OCI-LY1 (cell line): ENCODE data around the gene WNT9A.

Source experiments
- H2AFZ ChIP-seq: fragments of 200-600 bp; sonication (generic), shearing (Covaris generic); 2 replicates; pipeline ENCODE4 v1.6.0; 2014; ENCODE audit warnings: antibody characterized with exemption, mild to moderate bottlenecking, low read length
- H3F3A ChIP-seq: fragments of 200-600 bp; sonication (generic), shearing (Covaris generic); 2 replicates; pipeline ENCODE4 v1.6.0; 2014; ENCODE audit warnings: mild to moderate bottlenecking, antibody characterized with exemption, low read length, moderate library complexity; ENCODE audit not compliant: insufficient read depth
- H3K27ac ChIP-seq: fragments of 200-600 bp; sonication (generic); 2 replicates; pipeline ENCODE4 v1.5.1; 2014; ENCODE audit warnings: low read length, mixed run types, mild to moderate bottlenecking, low read depth; ENCODE audit not compliant: poor library complexity, severe bottlenecking
- H3K27me3 ChIP-seq: fragments of 200-600 bp; sonication (generic); 2 replicates; pipeline ENCODE4 v1.6.0; 2014; ENCODE audit warnings: antibody characterized with exemption, mild to moderate bottlenecking, low read length, moderate library complexity; ENCODE audit not compliant: insufficient read depth
- H3K36me3 ChIP-seq: fragments of 200-600 bp; sonication (generic); 2 replicates; pipeline ENCODE4 v1.6.1; 2014; ENCODE audit warnings: mild to moderate bottlenecking, antibody characterized with exemption, low read length, moderate library complexity, mixed read lengths; ENCODE audit not compliant: insufficient read depth
- H3K4me1 ChIP-seq: fragments of 200-600 bp; sonication (generic); 2 replicates; pipeline ENCODE4 v1.5.1; 2014; ENCODE audit warnings: mild to moderate bottlenecking, low read length, moderate library complexity; ENCODE audit not compliant: insufficient read depth, severe bottlenecking
- H3K4me2 ChIP-seq: fragments of 200-600 bp; sonication (generic), shearing (Covaris generic); 2 replicates; pipeline ENCODE4 v1.6.1; 2014; ENCODE audit warnings: low read length
- H3K4me3 ChIP-seq: fragments of 200-600 bp; sonication (generic); 2 replicates; pipeline ENCODE4 v1.5.1; 2014; ENCODE audit warnings: low read length, low read depth, mild to moderate bottlenecking, mixed read lengths; ENCODE audit not compliant: poor library complexity, severe bottlenecking
- H3K79me2 ChIP-seq: fragments of 200-600 bp; shearing (Covaris generic); 2 replicates; pipeline ENCODE4 v1.6.1; 2016; ENCODE audit warnings: mixed run types, low read length, mixed read lengths; ENCODE audit not compliant: insufficient read depth
- H3K9ac ChIP-seq: fragments of 200-600 bp; sonication (generic), shearing (Covaris generic); 2 replicates; pipeline ENCODE4 v1.6.1; 2014; ENCODE audit warnings: mild to moderate bottlenecking, low read length, mixed read lengths
- H3K9me2 ChIP-seq: fragments of 200-600 bp; sonication (generic), shearing (Covaris generic); 2 replicates; pipeline ENCODE4 v1.6.1; 2014; ENCODE audit warnings: low read depth, mild to moderate bottlenecking, low read length, mixed read lengths
- H3K9me3 ChIP-seq: fragments of 200-600 bp; shearing (Covaris generic); 2 replicates; pipeline ENCODE4 v1.6.1; 2014; ENCODE audit warnings: low read length, mixed read lengths
- H4K20me1 ChIP-seq: fragments of 200-600 bp; sonication (generic), shearing (Covaris generic); 2 replicates; pipeline ENCODE4 v1.6.0; 2016; ENCODE audit warnings: mild to moderate bottlenecking, low read length; ENCODE audit not compliant: insufficient read depth
- EZH2 ChIP-seq: fragments of 200-600 bp; sonication (generic), shearing (Covaris generic); IDR thresholded peaks from 2 replicates; pipeline ENCODE4 v1.8.0; 2017; ENCODE audit warnings: borderline replicate concordance, mixed run types, mild to moderate bottlenecking, antibody characterized with exemption, low read length, moderate library complexity, mixed read lengths
- TF ChIP-seq, protein P1 (sequence below): fragments of 200-600 bp; sonication (generic), shearing (Covaris generic); IDR thresholded peaks from 2 replicates; pipeline ENCODE4 v1.5.1; 2017; ENCODE audit warnings: mild to moderate bottlenecking, antibody characterized with exemption, low read length, moderate library complexity, mixed read lengths

WNT9A gene

DNA sequence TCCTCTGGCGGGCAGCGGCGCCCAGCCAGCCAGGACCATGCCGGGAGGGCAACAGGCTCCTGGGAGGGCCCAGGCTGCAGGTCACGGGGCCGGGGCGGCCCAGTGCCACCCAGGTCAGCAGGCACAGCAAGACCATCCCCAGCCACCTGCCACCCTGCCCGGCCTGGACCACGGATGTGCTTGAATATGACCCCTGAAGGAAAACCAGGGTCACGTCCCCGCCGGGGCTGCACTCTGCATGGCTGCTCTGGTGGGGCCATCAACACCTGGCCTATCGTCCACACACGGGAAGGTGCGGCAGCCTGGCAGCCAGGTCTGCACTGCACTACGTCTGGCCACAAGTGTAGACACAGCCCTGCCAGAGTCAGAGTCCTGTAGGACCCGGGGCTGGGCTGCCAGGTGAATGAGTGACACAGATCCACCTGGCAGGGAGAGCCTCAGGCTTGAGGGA lies 6.9 kb downstream of the WNT9A start:
- TF ChIP-seq, protein P1, sequence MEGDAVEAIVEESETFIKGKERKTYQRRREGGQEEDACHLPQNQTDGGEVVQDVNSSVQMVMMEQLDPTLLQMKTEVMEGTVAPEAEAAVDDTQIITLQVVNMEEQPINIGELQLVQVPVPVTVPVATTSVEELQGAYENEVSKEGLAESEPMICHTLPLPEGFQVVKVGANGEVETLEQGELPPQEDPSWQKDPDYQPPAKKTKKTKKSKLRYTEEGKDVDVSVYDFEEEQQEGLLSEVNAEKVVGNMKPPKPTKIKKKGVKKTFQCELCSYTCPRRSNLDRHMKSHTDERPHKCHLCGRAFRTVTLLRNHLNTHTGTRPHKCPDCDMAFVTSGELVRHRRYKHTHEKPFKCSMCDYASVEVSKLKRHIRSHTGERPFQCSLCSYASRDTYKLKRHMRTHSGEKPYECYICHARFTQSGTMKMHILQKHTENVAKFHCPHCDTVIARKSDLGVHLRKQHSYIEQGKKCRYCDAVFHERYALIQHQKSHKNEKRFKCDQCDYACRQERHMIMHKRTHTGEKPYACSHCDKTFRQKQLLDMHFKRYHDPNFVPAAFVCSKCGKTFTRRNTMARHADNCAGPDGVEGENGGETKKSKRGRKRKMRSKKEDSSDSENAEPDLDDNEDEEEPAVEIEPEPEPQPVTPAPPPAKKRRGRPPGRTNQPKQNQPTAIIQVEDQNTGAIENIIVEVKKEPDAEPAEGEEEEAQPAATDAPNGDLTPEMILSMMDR: no peak
- no peak for TF ChIP-seq EZH2
- Histone ChIP-seq H3K4me3 (no peak overlapping the region), H3K9me2 (no peaks in the 10 kb centered on the region), H4K20me1 (no peaks in the 10 kb centered on the region), H3K27ac (no peak overlapping the region), H3K9me3 (no peaks in the 10 kb centered on the region), H2AFZ (no peak overlapping the region), H3K79me2 (no peaks in the 10 kb centered on the region), H3K9ac (no peak overlapping the region), H3F3A (no peaks in the 10 kb centered on the region), H3K27me3 (no peaks in the 10 kb centered on the region; the same call in 1 of the 2 replicates), H3K4me2 (no peak overlapping the region), H3K4me1 (no peaks in the 10 kb centered on the region), H3K36me3 (no peaks in the 10 kb centered on the region)

DNA sequence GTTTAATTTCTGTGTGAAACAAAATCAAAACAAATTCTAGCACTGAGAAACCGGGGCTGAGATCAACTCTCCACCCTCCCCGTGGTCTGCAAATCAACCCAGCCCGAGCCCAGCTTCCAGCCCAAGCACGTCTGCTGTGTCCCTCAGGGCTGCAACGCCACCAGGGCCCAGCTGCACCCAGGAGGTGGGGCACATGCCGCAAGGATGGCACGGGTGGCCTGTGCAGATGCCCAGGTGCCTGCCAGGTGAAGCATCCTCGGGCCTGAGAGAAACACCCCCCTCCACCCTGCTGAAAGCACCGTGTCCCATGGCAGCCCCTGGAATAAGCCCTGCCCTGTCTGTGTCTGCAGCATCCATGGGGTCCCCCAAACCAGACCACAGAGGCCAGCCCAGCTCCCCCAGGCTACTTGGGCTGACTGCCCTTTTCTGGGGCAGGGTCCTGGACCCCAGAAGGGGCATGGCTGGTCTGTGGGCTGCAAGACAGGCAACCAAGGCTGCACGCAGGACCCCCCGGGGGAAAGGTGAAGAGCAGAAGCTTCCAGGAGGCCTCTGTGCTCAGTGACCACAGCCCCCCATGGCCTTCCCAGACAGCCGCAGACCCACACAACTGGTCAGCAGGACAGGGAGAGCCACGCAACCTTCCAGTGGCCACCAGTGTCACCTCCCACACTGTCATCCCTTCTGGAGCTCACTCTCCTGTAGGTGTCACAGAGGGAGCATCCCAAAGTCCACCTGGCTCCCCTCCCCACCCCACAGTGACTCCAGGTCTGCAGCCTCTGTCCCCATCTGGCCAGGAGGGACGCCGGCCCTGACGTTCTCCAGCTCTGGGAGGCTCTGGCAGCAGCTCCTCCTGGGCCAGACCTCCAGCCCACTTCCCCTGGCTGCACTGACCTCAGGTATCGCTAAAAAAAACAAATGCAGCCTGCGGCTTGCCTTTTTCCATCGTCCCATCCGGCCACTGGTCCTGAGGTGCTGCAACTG lies 7.7 kb downstream of the WNT9A start:
- no peaks in the 10 kb centered on the region for H3K79me2 ChIP-seq
- H3K9me3 ChIP-seq: no peaks in the 10 kb centered on the region
- H4K20me1 ChIP-seq: no peaks in the 10 kb centered on the region
- H3K4me1 ChIP-seq: no peaks in the 10 kb centered on the region
- no peaks in the 10 kb centered on the region for H3K9me2 ChIP-seq
- TF ChIP-seq EZH2: no peak
- TF ChIP-seq, protein P1: no peak
- H3K36me3 ChIP-seq: no peaks in the 10 kb centered on the region
- H3F3A ChIP-seq: no peaks in the 10 kb centered on the region
- no peak overlapping the region for H3K4me3 ChIP-seq
- H3K27me3 ChIP-seq: peaks cover 3% of the 10 kb centered on the region; the same call in 1 of the 2 replicates
- H3K4me2 ChIP-seq: no peak overlapping the region
- no peak overlapping the region for H3K9ac ChIP-seq
- no peak overlapping the region for H3K27ac ChIP-seq
- H2AFZ ChIP-seq: no peak overlapping the region

DNA sequence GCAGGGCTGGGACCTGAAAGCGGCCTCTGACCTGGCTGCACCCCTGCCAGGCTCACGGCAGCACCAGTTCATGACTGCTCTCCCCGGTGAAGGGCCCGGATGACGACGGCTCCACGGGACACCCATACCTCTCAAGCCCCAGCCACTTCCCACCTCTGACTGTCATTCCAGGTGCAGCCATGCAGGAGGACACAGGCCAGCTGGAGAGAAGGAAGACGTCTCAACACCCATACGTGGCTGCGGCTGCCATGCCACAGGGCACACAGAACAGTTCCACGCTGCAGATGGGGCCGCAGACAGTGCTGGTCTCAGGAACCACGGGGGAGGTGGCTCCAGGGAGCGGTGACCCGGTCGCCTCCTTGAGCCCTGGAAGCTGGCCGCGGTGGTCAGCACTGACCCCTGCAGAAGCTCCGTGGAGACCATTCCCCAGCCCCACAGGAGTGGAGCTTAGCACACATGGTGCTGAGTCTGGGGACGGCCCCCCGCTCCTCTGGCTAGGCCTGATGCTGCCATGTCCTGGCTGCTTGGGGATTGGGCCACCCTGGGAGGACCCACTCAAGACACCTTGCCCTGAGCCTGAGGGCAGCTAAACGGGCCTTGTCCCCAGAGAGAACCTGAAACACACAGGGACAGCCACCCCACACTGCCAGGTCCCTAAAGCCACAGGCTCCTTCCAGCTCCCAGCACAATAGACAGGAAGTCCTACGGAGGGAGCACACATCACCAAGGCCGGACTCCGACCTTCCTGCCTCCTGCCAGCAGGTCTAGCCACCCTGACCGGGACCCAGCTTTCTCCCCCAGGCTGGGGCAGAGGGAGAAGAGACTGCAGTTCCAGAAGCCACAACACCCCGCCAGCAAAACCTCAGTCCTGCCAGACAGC lies 8.6 kb downstream of the WNT9A start:
- H3K27me3 ChIP-seq: 0 out of 2 replicates have a peak, but pooled peaks cover 4% of the 10 kb centered on the region
- no peak overlapping the region for H3K9ac ChIP-seq
- H3K36me3 ChIP-seq: no peaks in the 10 kb centered on the region
- no peaks in the 10 kb centered on the region for H3K9me2 ChIP-seq
- no peaks in the 10 kb centered on the region for H3K79me2 ChIP-seq
- H3K4me1 ChIP-seq: no peaks in the 10 kb centered on the region
- H2AFZ ChIP-seq: no peak overlapping the region
- H3K4me3 ChIP-seq: no peak overlapping the region
- H3K9me3 ChIP-seq: no peaks in the 10 kb centered on the region
- H3K4me2 ChIP-seq: no peak overlapping the region
- H3K27ac ChIP-seq: no peak overlapping the region
- H4K20me1 ChIP-seq: no peaks in the 10 kb centered on the region
- no peak for TF ChIP-seq EZH2
- TF ChIP-seq, protein P1: no peak
- H3F3A ChIP-seq: no peaks in the 10 kb centered on the region
